Mucosa of rectum (tissue), 2 donors: Measurements from ENCODE around the gene LHFPL2.
A peak's percentile ranks its signal among the peaks of the same experiment; 100 is the strongest.

ENCODE experiments used
- H3K27ac ChIP-seq, 2 donors: one replicate each; pipeline ENCODE4 v1.7.0; 2013; ENCODE audit warnings: inconsistent platforms in 2 of 2, low read depth in 2 of 2, low read length in 2 of 2
- H3K27me3 ChIP-seq, 2 donors: one replicate each; pipeline ENCODE4 v1.7.0; 2013; ENCODE audit warnings: low read length in 2 of 2; ENCODE audit not compliant: control insufficient read depth in 2 of 2, insufficient read depth in 2 of 2
- H3K36me3 ChIP-seq, 2 donors: one replicate each; pipeline ENCODE4 v1.7.0; 2013; ENCODE audit warnings: low read length in 2 of 2; ENCODE audit not compliant: control insufficient read depth in 2 of 2, insufficient read depth in 2 of 2
- H3K4me1 ChIP-seq, 2 donors: one replicate each; pipeline ENCODE4 v1.7.0; 2013; ENCODE audit warnings: low read length in 2 of 2, mild to moderate bottlenecking in 1 of 2; ENCODE audit not compliant: control insufficient read depth in 2 of 2, insufficient read depth in 2 of 2
- H3K4me3 ChIP-seq, 2 donors: one replicate each; pipeline ENCODE4 v1.7.0; 2013; ENCODE audit warnings: low read length in 2 of 2
- H3K9ac ChIP-seq, 2 donors: one replicate each; pipeline ENCODE4 v1.7.0; 2013; ENCODE audit warnings: low read length in 2 of 2, low read depth in 1 of 2, mild to moderate bottlenecking in 1 of 2
- H3K9me3 ChIP-seq, 2 donors: one replicate each; pipeline ENCODE4 v1.7.0; 2013; ENCODE audit warnings: low read length in 2 of 2; ENCODE audit not compliant: control insufficient read depth in 2 of 2
- donor health status: healthy.
- donor health status: Normal muscosa, but diverticular disease.

LHFPL2 gene

DNA sequence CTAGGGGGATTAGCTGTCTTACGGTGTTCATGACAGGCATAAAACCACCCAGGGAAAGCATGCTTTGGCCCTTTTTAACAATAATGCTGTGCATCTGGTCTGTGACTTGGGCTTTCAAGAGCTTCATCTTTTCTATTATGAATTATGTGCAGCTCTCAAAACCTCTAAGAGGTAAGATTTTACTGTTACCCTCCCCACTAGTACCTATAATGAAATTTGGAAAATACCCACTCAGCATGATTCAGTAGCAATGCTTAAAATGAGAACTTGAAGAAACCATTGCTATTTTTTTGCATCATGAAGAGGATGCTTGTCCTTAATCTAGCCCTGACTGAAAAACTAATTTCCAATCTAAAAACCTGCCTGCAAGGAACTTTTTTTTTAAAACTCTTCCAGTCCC, 5.8 kb upstream of the LHFPL2 start:
- H3K9ac ChIP-seq = no peak overlapping the region
- H3K27ac ChIP-seq = no peak overlapping the region
- H3K9me3 ChIP-seq = no peaks in the 10 kb centered on the region
- H3K4me1 ChIP-seq = peaks cover 3 to 8% of the 10 kb centered on the region in 2 donors
- H3K4me3 ChIP-seq = no peak overlapping the region
- H3K27me3 ChIP-seq = no peaks in the 10 kb centered on the region
- H3K36me3 ChIP-seq = no peaks in the 10 kb centered on the region

- Histone ChIP-seq H3K27ac (no peak overlapping the region), H3K9me3 (no peaks in the 10 kb centered on the region), H3K4me3 (no peak overlapping the region), H3K27me3 (no peaks in the 10 kb centered on the region), H3K9ac (no peak overlapping the region), H3K36me3 (no peaks in the 10 kb centered on the region), H3K4me1 (peaks cover 5 to 11% of the 10 kb centered on the region in 2 donors)
Observed at GRCh38 chr5:78653681-78654366, 5.3 kb upstream of the LHFPL2 start.

DNA sequence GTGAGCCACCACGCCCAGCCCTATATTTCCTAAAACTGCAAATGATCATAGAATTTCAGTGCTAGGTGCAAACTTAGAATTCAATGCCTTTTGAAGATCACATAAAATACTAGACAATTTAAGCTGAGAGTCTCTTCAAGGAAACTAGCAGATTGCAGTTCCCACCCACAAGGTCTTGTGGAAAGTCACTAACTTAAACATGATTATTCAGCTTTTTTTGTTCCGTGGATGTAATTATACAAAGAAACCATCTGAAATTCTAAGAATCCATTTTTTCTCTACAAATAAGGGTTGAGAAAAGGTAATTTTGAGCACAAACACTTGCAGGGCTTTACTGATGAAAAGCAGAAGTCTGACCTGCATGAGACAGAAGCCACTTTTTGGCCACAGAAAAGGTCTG, 4.5 kb upstream of the LHFPL2 start:
- H3K9ac ChIP-seq = no peak overlapping the region
- no peaks in the 10 kb centered on the region for H3K36me3 ChIP-seq
- no peak overlapping the region for H3K27ac ChIP-seq
- no peaks in the 10 kb centered on the region for H3K9me3 ChIP-seq
- H3K4me3 ChIP-seq = no peak overlapping the region
- peaks cover 5 to 11% of the 10 kb centered on the region in 2 donors for H3K4me1 ChIP-seq
- H3K27me3 ChIP-seq = no peaks in the 10 kb centered on the region

DNA sequence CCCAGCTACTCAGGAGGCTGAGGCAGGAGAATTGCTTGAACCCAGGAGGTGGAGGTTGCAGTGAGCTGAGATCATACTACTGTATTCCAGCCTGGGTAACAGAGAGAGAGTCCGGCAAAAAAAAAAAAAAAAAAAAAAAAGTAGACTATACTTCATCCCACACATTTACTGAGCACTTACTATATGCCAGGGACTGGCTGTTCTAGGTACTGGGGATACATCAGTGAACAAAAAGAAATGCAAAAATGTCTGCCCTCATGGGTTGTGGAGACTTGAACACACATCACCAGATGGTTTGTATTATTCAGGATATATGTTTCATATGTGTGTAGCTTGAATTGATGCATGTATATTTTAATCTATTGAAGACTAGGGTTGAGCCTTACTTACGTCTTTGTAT, 2.9 kb upstream of the LHFPL2 start:
- Histone ChIP-seq H3K4me3 (no peak overlapping the region), H3K27ac (no peak overlapping the region), H3K27me3 (no peaks in the 10 kb centered on the region), H3K4me1 (peaks cover 18 to 24% of the 10 kb centered on the region in 2 donors), H3K36me3 (no peaks in the 10 kb centered on the region), H3K9me3 (no peaks in the 10 kb centered on the region), H3K9ac (no peak overlapping the region)

DNA sequence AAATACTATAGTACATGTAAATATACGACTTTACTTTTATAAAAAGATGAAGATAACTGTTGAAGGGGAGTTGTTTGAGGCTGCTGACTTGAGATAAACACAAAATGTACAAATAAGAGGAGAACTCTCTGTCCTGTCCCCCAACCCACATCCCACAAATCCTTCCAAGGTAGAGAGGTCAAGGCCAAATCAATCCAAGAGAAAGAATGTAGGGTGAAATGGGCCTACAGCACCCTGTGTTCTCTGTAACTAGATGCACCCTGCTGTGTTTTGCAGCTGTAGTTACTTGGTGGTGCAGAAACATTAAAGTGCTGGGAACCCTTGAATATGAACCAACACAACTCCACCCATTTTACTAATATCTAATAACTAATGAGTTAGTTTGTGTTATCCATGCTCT, 2.0 kb upstream of the LHFPL2 start:
- H3K9ac ChIP-seq = no peak overlapping the region
- H3K27me3 ChIP-seq = no peaks in the 10 kb centered on the region
- H3K36me3 ChIP-seq = no peaks in the 10 kb centered on the region
- no peak overlapping the region for H3K27ac ChIP-seq
- H3K4me1 ChIP-seq = peaks cover 18 to 25% of the 10 kb centered on the region in 2 donors
- H3K9me3 ChIP-seq = no peaks in the 10 kb centered on the region
- H3K4me3 ChIP-seq = no peak overlapping the region

DNA sequence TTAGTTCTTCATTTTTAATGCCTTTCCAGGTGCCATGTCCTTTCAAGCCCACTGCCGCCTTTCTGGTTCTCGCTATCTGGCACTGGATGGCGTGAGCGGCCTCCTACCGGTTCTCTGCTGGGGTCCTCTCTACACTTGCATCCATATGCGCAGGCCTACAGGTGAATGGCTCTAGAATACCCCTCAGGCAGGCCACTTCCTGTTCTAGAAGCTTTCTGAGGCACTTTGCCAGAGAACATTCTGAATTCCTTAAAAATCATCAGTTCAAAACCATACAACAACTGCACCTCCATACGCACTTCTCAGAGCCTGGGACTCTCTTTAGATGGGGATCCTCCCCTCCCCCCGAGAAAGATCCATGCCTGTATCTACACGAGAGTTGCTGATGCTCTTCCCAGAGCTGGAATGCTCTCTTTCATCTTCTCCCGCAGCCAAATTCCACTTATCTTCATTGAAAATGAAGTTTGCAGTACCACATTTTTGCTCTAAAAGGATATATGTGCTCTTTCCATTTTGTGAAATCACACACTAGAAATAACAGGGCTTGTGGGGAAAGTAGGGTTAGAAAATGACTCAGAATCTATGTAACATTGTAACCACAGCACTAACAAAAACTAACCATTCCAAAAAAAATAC, 1.4 kb upstream of the LHFPL2 start:
- H3K27ac ChIP-seq = no peak overlapping the region
- no peaks in the 10 kb centered on the region for H3K36me3 ChIP-seq
- H3K4me3 ChIP-seq = no peak overlapping the region
- H3K9ac ChIP-seq = no peak overlapping the region
- no peaks in the 10 kb centered on the region for H3K27me3 ChIP-seq
- H3K9me3 ChIP-seq = no peaks in the 10 kb centered on the region
- H3K4me1 ChIP-seq = peaks cover 18 to 28% of the 10 kb centered on the region in 2 donors

- Histone ChIP-seq H3K9ac (peak overlapping the region; percentile 72 to 77), H3K27me3 (no peaks in the 10 kb centered on the region), H3K4me3 (peak overlapping the region; percentile 82 to 84), H3K36me3 (no peaks in the 10 kb centered on the region), H3K27ac (peak overlapping the region; percentile 84 to 86), H3K9me3 (no peaks in the 10 kb centered on the region), H3K4me1 (peaks cover 21 to 29% of the 10 kb centered on the region in 2 donors)
Observed at GRCh38 chr5:78649211-78649695, 681 bp upstream of the LHFPL2 start.

- H3K9ac ChIP-seq = peak overlapping the region; percentile 77 to 86
- H3K27me3 ChIP-seq = no peaks in the 10 kb centered on the region
- peaks cover 18 to 25% of the 10 kb centered on the region in 2 donors for H3K4me1 ChIP-seq
Observed at GRCh38 chr5:78647838-78648358, 674 bp downstream of the LHFPL2 start.

DNA sequence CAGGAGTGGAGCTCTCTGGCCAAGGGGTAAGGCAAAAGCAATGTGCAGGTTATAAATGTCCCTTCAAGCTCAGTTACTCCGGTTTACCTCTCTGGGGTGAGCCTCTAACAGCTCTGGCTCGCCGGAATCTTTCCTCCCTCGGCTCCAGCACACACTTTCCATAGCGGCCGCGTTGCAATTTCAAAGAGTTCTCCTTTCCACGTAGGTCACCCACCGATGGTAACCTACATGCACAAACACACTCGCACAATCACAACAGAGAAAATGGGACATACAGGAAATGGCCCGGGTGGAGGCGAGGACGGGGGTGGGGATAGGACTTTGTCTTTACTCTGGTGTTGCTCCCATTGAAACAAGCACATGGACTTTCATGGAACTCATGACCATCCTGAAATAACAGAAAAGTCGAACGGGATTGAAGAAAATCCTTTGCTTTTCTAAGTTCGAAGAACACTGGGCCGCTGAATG, 1.2 kb downstream of the LHFPL2 start:
- peak overlapping the region; percentile 84 to 92 for H3K27ac ChIP-seq

More at GRCh38 chr5:78647838-78648358, 674 bp downstream of the LHFPL2 start:
- Histone ChIP-seq H3K27ac (peak overlapping the region; percentile 84 to 92), H3K4me3 (peak overlapping the region; percentile 82 to 84), H3K9me3 (no peaks in the 10 kb centered on the region), H3K36me3 (no peaks in the 10 kb centered on the region)

GRCh38 chr5:78644741-78645300, 3.8 kb downstream of the LHFPL2 start:
- Histone ChIP-seq H3K36me3 (no peaks in the 10 kb centered on the region), H3K9me3 (no peaks in the 10 kb centered on the region), H3K9ac (no peak overlapping the region), H3K4me1 (peaks cover 18 to 28% of the 10 kb centered on the region in 2 donors), H3K27me3 (no peaks in the 10 kb centered on the region), H3K4me3 (no peak overlapping the region), H3K27ac (no peak overlapping the region)

More for the DNA sequence above, 1.2 kb downstream of the LHFPL2 start:
- Histone ChIP-seq H3K27me3 (no peaks in the 10 kb centered on the region), H3K4me3 (peak overlapping the region; percentile 82 to 84), H3K4me1 (peaks cover 18 to 25% of the 10 kb centered on the region in 2 donors), H3K36me3 (no peaks in the 10 kb centered on the region), H3K9me3 (no peaks in the 10 kb centered on the region), H3K9ac (peak overlapping the region; percentile 77 to 86)
